GM21360 (cell line): ENCODE data around the gene TESPA1.
"Not testable (repeated sequence)": the region's sequence is repeated elsewhere in the genome, so short reads cannot be mapped to it uniquely, and the experiment has no call there.

Source experiments
- ATAC-seq: cut with Tn5 transposase; IDR thresholded peaks from one replicate; pipeline ENCODE4 v1.9.1; 2021; ENCODE audit warnings: mild to moderate bottlenecking, moderate library complexity; ENCODE audit not compliant: unreplicated experiment

Gene TESPA1

GRCh38 chr12:54986773-54987172 lies 2.2 kb upstream of the TESPA1 start:
- ATAC-seq = not testable (repeated sequence)

GRCh38 chr12:54983536-54984101 lies 943 bp downstream of the TESPA1 start:
- no peak for ATAC-seq

- ATAC-seq = no peak
Observed at GRCh38 chr12:54981796-54982195, 2.8 kb downstream of the TESPA1 start.

GRCh38 chr12:54980341-54980740 lies 4.2 kb downstream of the TESPA1 start:
- no peak for ATAC-seq

- ATAC-seq = no peak
Observed at GRCh38 chr12:54977857-54978256, 6.7 kb downstream of the TESPA1 start.

- no peak for ATAC-seq
Observed at GRCh38 chr12:54977155-54977554, 7.4 kb downstream of the TESPA1 start.

GRCh38 chr12:54975875-54976274 lies 8.7 kb downstream of the TESPA1 start:
- ATAC-seq = no peak

- ATAC-seq = no peak
Observed at GRCh38 chr12:54975272-54975671, 9.3 kb downstream of the TESPA1 start.

GRCh38 chr12:54974279-54974678 lies 10.3 kb downstream of the TESPA1 start:
- ATAC-seq = no peak

- no peak for ATAC-seq
Observed at GRCh38 chr12:54973556-54973955, 11.0 kb downstream of the TESPA1 start.

- ATAC-seq = no peak
Observed at GRCh38 chr12:54970741-54971140, 13.8 kb downstream of the TESPA1 start.

GRCh38 chr12:54968181-54968730 lies 16.3 kb downstream of the TESPA1 start:
- no peak for ATAC-seq

- no peak for ATAC-seq
Observed at GRCh38 chr12:54967461-54967860, 17.1 kb downstream of the TESPA1 start.

GRCh38 chr12:54961190-54961589 lies 23.4 kb downstream of the TESPA1 start:
- ATAC-seq = no peak

GRCh38 chr12:54959291-54960018 lies 25.1 kb downstream of the TESPA1 start:
- peak; percentile 75 for ATAC-seq

- ATAC-seq = no peak
Observed at GRCh38 chr12:54958048-54958658, 26.4 kb downstream of the TESPA1 start.

- ATAC-seq = no peak
Observed at GRCh38 chr12:54956818-54957641, 27.5 kb downstream of the TESPA1 start.

GRCh38 chr12:54956322-54956721 lies 28.2 kb downstream of the TESPA1 start:
- ATAC-seq = no peak

- ATAC-seq = no peak
Observed at GRCh38 chr12:54954801-54955200, 29.8 kb downstream of the TESPA1 start.

GRCh38 chr12:54954228-54954627 lies 30.3 kb downstream of the TESPA1 start:
- no peak for ATAC-seq

- no peak for ATAC-seq
Observed at GRCh38 chr12:54950071-54950727, 34.4 kb downstream of the TESPA1 start.
